Stimulated activated CD8-positive, alpha-beta memory T cell treated with anti-CD3 and anti-CD28 coated beads, Interleukin-4, amount 100 ng/mL, for 4 hours (primary cell): Measurements from ENCODE around the gene ECHDC3.
"Not testable (repeated sequence)": the region's sequence is repeated elsewhere in the genome, so short reads cannot be mapped to it uniquely, and the experiment has no call there.

Source experiments
- DNase-seq, 2 donors: peaks; one replicate each; pipeline ENCODE4 v3.0.0-alpha.2; 2020; ENCODE audit warnings: low read depth in 2 of 2, low spot score in 1 of 2

The ECHDC3 gene

GRCh38 chr10:11742009-11742778 is at the start of gene ECHDC3:
Gene ECHDC3, plus strand, starts transcription at chr10:11742382. Its CDS starts 195 bp downstream, at chr10:11742577.
- DNase-seq = peak; percentile 6 to 15

- DNase-seq = no peak
These were observed 48.8 kb upstream of the ECHDC3 start for GRCh38 chr10:11693376-11693775.

- DNase-seq = no peak
These were observed 46.4 kb upstream of the ECHDC3 start for GRCh38 chr10:11695779-11696178.

- no peak for DNase-seq
These were observed 44.3 kb upstream of the ECHDC3 start for GRCh38 chr10:11697718-11698527.

- no peak for DNase-seq
These were observed 43.3 kb upstream of the ECHDC3 start for GRCh38 chr10:11698691-11699549.

GRCh38 chr10:11699550-11700097 is 42.6 kb upstream of the ECHDC3 start:
- DNase-seq = no peak

GRCh38 chr10:11700539-11700938 is 41.6 kb upstream of the ECHDC3 start:
- no peak for DNase-seq

GRCh38 chr10:11701451-11702095 is 40.6 kb upstream of the ECHDC3 start:
- no peak for DNase-seq

GRCh38 chr10:11702264-11702663 is 39.9 kb upstream of the ECHDC3 start:
- DNase-seq = no peak

GRCh38 chr10:11704092-11704491 is 38.1 kb upstream of the ECHDC3 start:
- DNase-seq = no peak

- no peak for DNase-seq
These were observed 36.5 kb upstream of the ECHDC3 start for GRCh38 chr10:11705722-11706121.

- no peak for DNase-seq
These were observed 35.2 kb upstream of the ECHDC3 start for GRCh38 chr10:11706895-11707567.

GRCh38 chr10:11707624-11708350 is 34.4 kb upstream of the ECHDC3 start:
- DNase-seq = no peak

- DNase-seq = not testable (repeated sequence)
These were observed 33.4 kb upstream of the ECHDC3 start for GRCh38 chr10:11708801-11709200.

- no peak for DNase-seq
These were observed 29.4 kb upstream of the ECHDC3 start for GRCh38 chr10:11712744-11713143.

GRCh38 chr10:11713186-11713743 is 28.9 kb upstream of the ECHDC3 start:
- no peak for DNase-seq

- no peak for DNase-seq
These were observed 28.2 kb upstream of the ECHDC3 start for GRCh38 chr10:11713963-11714362.

- DNase-seq = no peak
These were observed 27.3 kb upstream of the ECHDC3 start for GRCh38 chr10:11714750-11715365.
